ENCODE data around the gene GNAZ.

DNA sequence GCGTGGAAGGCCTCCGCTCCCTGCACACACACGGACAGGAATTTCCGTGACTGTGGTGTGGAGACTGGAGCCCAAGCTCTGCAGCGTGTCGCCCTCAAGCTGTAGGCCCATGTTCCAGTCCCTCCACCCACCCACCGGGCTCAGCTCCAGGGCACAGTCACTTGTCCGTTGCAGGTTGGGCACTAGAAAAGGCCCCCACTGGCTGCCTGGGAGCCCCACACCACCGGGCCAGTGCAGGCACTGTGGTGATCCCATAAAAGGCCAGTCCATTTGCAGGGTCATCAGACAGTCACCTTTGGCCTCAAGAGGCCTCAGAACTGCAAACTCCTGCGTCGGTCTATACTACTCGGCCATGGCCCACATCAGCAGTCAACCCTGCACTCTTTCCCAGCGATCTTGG is 91.3 kb downstream of the GNAZ start:
- TF ChIP-seq, protein P1, sequence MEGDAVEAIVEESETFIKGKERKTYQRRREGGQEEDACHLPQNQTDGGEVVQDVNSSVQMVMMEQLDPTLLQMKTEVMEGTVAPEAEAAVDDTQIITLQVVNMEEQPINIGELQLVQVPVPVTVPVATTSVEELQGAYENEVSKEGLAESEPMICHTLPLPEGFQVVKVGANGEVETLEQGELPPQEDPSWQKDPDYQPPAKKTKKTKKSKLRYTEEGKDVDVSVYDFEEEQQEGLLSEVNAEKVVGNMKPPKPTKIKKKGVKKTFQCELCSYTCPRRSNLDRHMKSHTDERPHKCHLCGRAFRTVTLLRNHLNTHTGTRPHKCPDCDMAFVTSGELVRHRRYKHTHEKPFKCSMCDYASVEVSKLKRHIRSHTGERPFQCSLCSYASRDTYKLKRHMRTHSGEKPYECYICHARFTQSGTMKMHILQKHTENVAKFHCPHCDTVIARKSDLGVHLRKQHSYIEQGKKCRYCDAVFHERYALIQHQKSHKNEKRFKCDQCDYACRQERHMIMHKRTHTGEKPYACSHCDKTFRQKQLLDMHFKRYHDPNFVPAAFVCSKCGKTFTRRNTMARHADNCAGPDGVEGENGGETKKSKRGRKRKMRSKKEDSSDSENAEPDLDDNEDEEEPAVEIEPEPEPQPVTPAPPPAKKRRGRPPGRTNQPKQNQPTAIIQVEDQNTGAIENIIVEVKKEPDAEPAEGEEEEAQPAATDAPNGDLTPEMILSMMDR (optimal IDR thresholded peaks at IDR 0.05 in 1 of 3, IDR thresholded peaks at IDR 0.05 in 1 of 3, conservative IDR thresholded peaks at IDR 0.05 in 1 of 3; ENCODE audit: extremely low read depth in 1 of 3, insufficient read depth in 2 of 3, low read length in 3 of 3), result no peak
- TF ChIP-seq EZH2 (IDR thresholded peaks at IDR 0.05; ENCODE audit: low read length), result no peak

Measured in keratinocyte (primary cell).